Keratinocyte (primary cell): ENCODE measurements around the gene MAPK9. TPM values are rescaled to one million over a fixed set of nuclear protein-coding genes. Genes with fewer than 3 reads are reported as not detected.
A peak's percentile ranks its signal among the peaks of the same experiment; 100 is the strongest.

Source experiments
- DNase-seq: peaks from one replicate; pipeline ENCODE4 v3.0.0-alpha.2; 2011; ENCODE audit warnings: low read depth, missing footprints, low spot score
- FAIRE-seq: peaks from 2 replicates; lab custom pipeline; 2011; peaks lifted over from hg19 to GRCh38; lab: Jason Lieb, UNC
- H2AFZ ChIP-seq: 2 replicates; pipeline ENCODE4 v1.6.0; 2012; ENCODE audit warnings: low read length, control low read depth, inconsistent platforms; ENCODE audit not compliant: control insufficient read depth
- H3K27ac ChIP-seq: 2 replicates; pipeline ENCODE4 v1.5.1; 2011; ENCODE audit warnings: low read length; ENCODE audit not compliant: control insufficient read depth, insufficient read depth
- H3K27me3 ChIP-seq: 3 replicates; pipeline ENCODE4 v1.6.0; 2011; ENCODE audit warnings: low read length; ENCODE audit not compliant: control insufficient read depth, insufficient read depth; ENCODE audit errors: extremely low read depth
- H3K36me3 ChIP-seq, 2 experiments: 2 replicates in 1 of 2; 3 replicates in 1 of 2; pipeline ENCODE4 v1.5.1; 2011; ENCODE audit warnings: low read length in 2 of 2, mild to moderate bottlenecking in 1 of 2; ENCODE audit not compliant: control insufficient read depth in 2 of 2, insufficient read depth in 2 of 2; ENCODE audit errors: extremely low read depth in 1 of 2
- H3K4me1 ChIP-seq: 3 replicates; pipeline ENCODE4 v1.5.1; 2011; ENCODE audit warnings: low read length; ENCODE audit not compliant: control insufficient read depth, insufficient read depth; ENCODE audit errors: extremely low read depth
- H3K4me2 ChIP-seq: 3 replicates; pipeline ENCODE4 v1.6.0; 2011; ENCODE audit warnings: low read depth, low read length; ENCODE audit not compliant: control insufficient read depth, insufficient read depth; ENCODE audit errors: extremely low read depth
- H3K4me3 ChIP-seq, 3 experiments: fragments of 200-600 bp in 1 of 3; sonication (generic) in 1 of 3; 2 replicates in 2 of 3; 3 replicates in 1 of 3; pipeline ENCODE4 v1.5.1; 2011 to 2016; ENCODE audit warnings: low read length in 3 of 3, mild to moderate bottlenecking in 3 of 3, control low read depth in 2 of 3, inconsistent platforms in 1 of 3, low read depth in 1 of 3, mixed read lengths in 1 of 3, mixed run types in 1 of 3, moderate library complexity in 1 of 3; ENCODE audit not compliant: control insufficient read depth in 2 of 3, insufficient read depth in 2 of 3; ENCODE audit errors: extremely low read depth in 1 of 3
- H3K79me2 ChIP-seq: 2 replicates; pipeline ENCODE4 v1.6.0; 2012; ENCODE audit warnings: low read length; ENCODE audit not compliant: control insufficient read depth, insufficient read depth
- H3K9ac ChIP-seq: 3 replicates; pipeline ENCODE4 v1.6.0; 2011; ENCODE audit warnings: low read length; ENCODE audit not compliant: control insufficient read depth, insufficient read depth; ENCODE audit errors: extremely low read depth
- H3K9me1 ChIP-seq: 3 replicates; pipeline ENCODE4 v1.6.0; 2011; ENCODE audit warnings: low read length; ENCODE audit not compliant: control insufficient read depth, insufficient read depth; ENCODE audit errors: extremely low read depth
- H3K9me3 ChIP-seq: 2 replicates; pipeline ENCODE4 v1.5.1; 2012; ENCODE audit warnings: low read depth, low read length; ENCODE audit not compliant: control insufficient read depth
- H4K20me1 ChIP-seq: 3 replicates; pipeline ENCODE4 v1.6.0; 2011; ENCODE audit warnings: low read length; ENCODE audit not compliant: control insufficient read depth, insufficient read depth; ENCODE audit errors: extremely low read depth
- EZH2 ChIP-seq: IDR thresholded peaks from one replicate; pipeline ENCODE4 v1.6.1; 2012; ENCODE audit warnings: inconsistent platforms, mild to moderate bottlenecking, low read length, moderate library complexity
- dilution Hi-C: fragments of 300-500 bp; cut with MboI; formaldehyde crosslinking; loops from one replicate; pipeline ENCODE4 v1.7.0; 2020; ENCODE audit warnings: low sequenced_read_pairs; ENCODE audit not compliant: extremely low pct_ligation_motif_present
- polyA plus RNA-seq, 5 experiments: library from polyadenylated mRNA; depleted of rRNA in 3 of 5; stranded (reverse) in 3 of 5; stranded (forward) in 1 of 5; unstranded in 1 of 5; fragments of >200 nt; gene quantifications; 1 replicate in 1 of 5; 2 replicates in 3 of 5; 3 replicates in 1 of 5; pipeline versions ENCODE4 v1.2.1 to v1.2.3, GENCODE V29; 2011 to 2012; ENCODE audit warnings: missing spikeins in 2 of 5, low read depth in 1 of 5, low replicate concordance in 1 of 5
- TF ChIP-seq, protein P1 (sequence below), 3 experiments: IDR thresholded peaks in 1 of 3; conservative IDR thresholded peaks in 1 of 3; optimal IDR thresholded peaks in 1 of 3; 2 replicates in 2 of 3; 3 replicates in 1 of 3; pipeline versions ENCODE3 to v1.5.1; 2011; ENCODE audit warnings: low read length in 3 of 3, mild to moderate bottlenecking in 3 of 3, moderate library complexity in 2 of 3, control low read depth in 1 of 3, inconsistent platforms in 1 of 3; ENCODE audit not compliant: insufficient read depth in 2 of 3; ENCODE audit errors: extremely low read depth in 1 of 3

Gene MAPK9
- polyA plus RNA-seq, 1 donor (not counting 4 experiments of a cell fraction or from before 2014, with no cell fraction given), result 49.4 TPM

GRCh38 chr5:180316586-180316985, 24.7 kb upstream of the MAPK9 start:
- H3K4me3 ChIP-seq, result no peak overlapping the region
- H3K79me2 ChIP-seq, result no peaks in the 10 kb centered on the region
- H3K36me3 ChIP-seq, result no peaks in the 10 kb centered on the region
- H3K4me1 ChIP-seq, result no peaks in the 10 kb centered on the region
- H4K20me1 ChIP-seq, result no peaks in the 10 kb centered on the region
- H3K9me3 ChIP-seq, result no peaks in the 10 kb centered on the region
- no peak for TF ChIP-seq EZH2
- TF ChIP-seq, protein P1, sequence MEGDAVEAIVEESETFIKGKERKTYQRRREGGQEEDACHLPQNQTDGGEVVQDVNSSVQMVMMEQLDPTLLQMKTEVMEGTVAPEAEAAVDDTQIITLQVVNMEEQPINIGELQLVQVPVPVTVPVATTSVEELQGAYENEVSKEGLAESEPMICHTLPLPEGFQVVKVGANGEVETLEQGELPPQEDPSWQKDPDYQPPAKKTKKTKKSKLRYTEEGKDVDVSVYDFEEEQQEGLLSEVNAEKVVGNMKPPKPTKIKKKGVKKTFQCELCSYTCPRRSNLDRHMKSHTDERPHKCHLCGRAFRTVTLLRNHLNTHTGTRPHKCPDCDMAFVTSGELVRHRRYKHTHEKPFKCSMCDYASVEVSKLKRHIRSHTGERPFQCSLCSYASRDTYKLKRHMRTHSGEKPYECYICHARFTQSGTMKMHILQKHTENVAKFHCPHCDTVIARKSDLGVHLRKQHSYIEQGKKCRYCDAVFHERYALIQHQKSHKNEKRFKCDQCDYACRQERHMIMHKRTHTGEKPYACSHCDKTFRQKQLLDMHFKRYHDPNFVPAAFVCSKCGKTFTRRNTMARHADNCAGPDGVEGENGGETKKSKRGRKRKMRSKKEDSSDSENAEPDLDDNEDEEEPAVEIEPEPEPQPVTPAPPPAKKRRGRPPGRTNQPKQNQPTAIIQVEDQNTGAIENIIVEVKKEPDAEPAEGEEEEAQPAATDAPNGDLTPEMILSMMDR (optimal IDR thresholded peaks at IDR 0.05 in 1 of 3, IDR thresholded peaks at IDR 0.05 in 1 of 3, conservative IDR thresholded peaks at IDR 0.05 in 1 of 3; ENCODE audit: extremely low read depth in 1 of 3, insufficient read depth in 2 of 3, low read length in 3 of 3), result no peak
- no peak overlapping the region for H3K9ac ChIP-seq
- no peaks in the 10 kb centered on the region for H3K9me1 ChIP-seq
- no peak for DNase-seq
- no peak overlapping the region for H3K27ac ChIP-seq
- no peak overlapping the region for H3K4me2 ChIP-seq
- FAIRE-seq, result no peak
- no peaks in the 10 kb centered on the region for H3K27me3 ChIP-seq
- dilution Hi-C loops, result no loop called here
- H2AFZ ChIP-seq, result no peak overlapping the region

GRCh38 chr5:180315762-180316212, 23.9 kb upstream of the MAPK9 start:
- Histone ChIP-seq H2AFZ (no peak overlapping the region), H3K9me3 (no peaks in the 10 kb centered on the region), H3K4me2 (no peak overlapping the region), H4K20me1 (no peaks in the 10 kb centered on the region), H3K4me1 (no peaks in the 10 kb centered on the region), H3K79me2 (no peaks in the 10 kb centered on the region), H3K9ac (no peak overlapping the region), H3K27me3 (no peaks in the 10 kb centered on the region), H3K36me3 (no peaks in the 10 kb centered on the region), H3K4me3 (no peak overlapping the region), H3K27ac (no peak overlapping the region), H3K9me1 (no peaks in the 10 kb centered on the region)
- FAIRE-seq (no peak), DNase-seq (no peak)
- no peak for TF ChIP-seq EZH2
- TF ChIP-seq, protein P1 (optimal IDR thresholded peaks at IDR 0.05 in 1 of 3, IDR thresholded peaks at IDR 0.05 in 1 of 3, conservative IDR thresholded peaks at IDR 0.05 in 1 of 3; ENCODE audit: extremely low read depth in 1 of 3, insufficient read depth in 2 of 3, low read length in 3 of 3), result peak; percentile 92 to 95 (median 94)
- dilution Hi-C loops, result no loop called here
